HTR-8/SVneo (cell line): ENCODE measurements around the gene CCDC188.

Experiments
- DNase-seq: peaks from one replicate; pipeline ENCODE4 v3.0.0; 2011; ENCODE audit warnings: low spot score, mixed read lengths; ENCODE audit not compliant: insufficient read length
- FAIRE-seq: peaks from 2 replicates; lab custom pipeline; 2011; peaks lifted over from hg19 to GRCh38; lab: Jason Lieb, UNC

Gene CCDC188

GRCh38 chr22:20186183-20186870, 35.5 kb upstream of the CCDC188 start:
- no peak for FAIRE-seq

GRCh38 chr22:20185750-20186149, 34.9 kb upstream of the CCDC188 start:
- FAIRE-seq, result no peak
- no peak for DNase-seq

More at GRCh38 chr22:20186183-20186870, 35.5 kb upstream of the CCDC188 start:
- no peak for DNase-seq

GRCh38 chr22:20184501-20185165, 33.8 kb upstream of the CCDC188 start:
- no peak for DNase-seq
- FAIRE-seq, result no peak

GRCh38 chr22:20183823-20184222, 33.0 kb upstream of the CCDC188 start:
- DNase-seq, result no peak
- no peak for FAIRE-seq

- no peak for FAIRE-seq
- DNase-seq, result no peak
Observed at GRCh38 chr22:20183101-20183500, 32.2 kb upstream of the CCDC188 start.

- no peak for DNase-seq
- no peak for FAIRE-seq
Observed at GRCh38 chr22:20182365-20182764, 31.5 kb upstream of the CCDC188 start.

GRCh38 chr22:20181884-20182236, 31.0 kb upstream of the CCDC188 start:
- FAIRE-seq (no peak), DNase-seq (no peak)

GRCh38 chr22:20181194-20181883, 30.5 kb upstream of the CCDC188 start:
- FAIRE-seq, result no peak

GRCh38 chr22:20180640-20181039, 29.8 kb upstream of the CCDC188 start:
- DNase-seq, result no peak
- FAIRE-seq, result no peak

More at GRCh38 chr22:20181194-20181883, 30.5 kb upstream of the CCDC188 start:
- DNase-seq, result no peak

GRCh38 chr22:20180245-20180630, 29.4 kb upstream of the CCDC188 start:
- FAIRE-seq, result no peak
- no peak for DNase-seq

GRCh38 chr22:20179455-20180244, 28.8 kb upstream of the CCDC188 start:
- FAIRE-seq (no peak), DNase-seq (no peak)

GRCh38 chr22:20178915-20179227, 28.0 kb upstream of the CCDC188 start:
- no peak for FAIRE-seq

GRCh38 chr22:20178075-20178914, 27.4 kb upstream of the CCDC188 start:
- FAIRE-seq (no peak), DNase-seq (no peak)

More at GRCh38 chr22:20178915-20179227, 28.0 kb upstream of the CCDC188 start:
- no peak for DNase-seq

- FAIRE-seq, result no peak
- DNase-seq, result no peak
Observed at GRCh38 chr22:20177217-20177911, 26.5 kb upstream of the CCDC188 start.

GRCh38 chr22:20176421-20177085, 25.7 kb upstream of the CCDC188 start:
- FAIRE-seq (no peak), DNase-seq (no peak)

GRCh38 chr22:20175597-20175900, 24.7 kb upstream of the CCDC188 start:
- no peak for FAIRE-seq

GRCh38 chr22:20174785-20175596, 24.1 kb upstream of the CCDC188 start:
- FAIRE-seq, result no peak
- DNase-seq, result peak; percentile 34

More at GRCh38 chr22:20175597-20175900, 24.7 kb upstream of the CCDC188 start:
- no peak for DNase-seq

GRCh38 chr22:20173772-20174171, 22.9 kb upstream of the CCDC188 start:
- DNase-seq (no peak), FAIRE-seq (no peak)
